A673 (cell line): ENCODE data around the gene ORC5.

Experiments
- EZH2 ChIP-seq: fragments of 200-600 bp; sonication (generic); IDR thresholded peaks from 2 replicates; pipeline ENCODE4 v1.6.1; 2017; ENCODE audit warnings: borderline replicate concordance, low read depth, mild to moderate bottlenecking, mixed read lengths, antibody characterized with exemption, low read length; ENCODE audit not compliant: poor library complexity, severe bottlenecking
- TF ChIP-seq, protein P1 (sequence below): fragments of 300-800, 200-600 bp; sonication (generic); conservative IDR thresholded peaks from 2 replicates; pipeline ENCODE4 v1.5.1; 2017; ENCODE audit warnings: low read depth, mild to moderate bottlenecking, antibody characterized with exemption, low read length, moderate library complexity, mixed read lengths

DNA sequence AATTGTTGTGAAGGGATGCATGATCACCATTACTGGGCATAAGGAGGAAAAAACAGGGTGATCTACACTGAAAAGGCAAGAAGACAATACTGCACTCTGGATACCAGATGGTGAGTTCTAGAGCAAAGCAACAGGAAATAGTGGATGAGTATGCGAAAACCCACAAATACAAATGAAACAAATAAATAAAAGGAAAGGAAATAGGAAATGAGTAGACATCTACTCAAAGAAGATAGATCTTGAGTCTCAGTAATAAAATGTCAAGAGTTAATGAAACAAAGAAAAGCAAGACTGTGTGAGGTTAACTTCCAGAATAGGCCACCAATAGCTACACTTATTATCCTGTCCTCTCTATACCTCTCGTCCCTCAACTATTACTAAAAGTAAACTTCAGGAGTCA, 11.7 kb downstream of the ORC5 start:
- TF ChIP-seq, protein P1, sequence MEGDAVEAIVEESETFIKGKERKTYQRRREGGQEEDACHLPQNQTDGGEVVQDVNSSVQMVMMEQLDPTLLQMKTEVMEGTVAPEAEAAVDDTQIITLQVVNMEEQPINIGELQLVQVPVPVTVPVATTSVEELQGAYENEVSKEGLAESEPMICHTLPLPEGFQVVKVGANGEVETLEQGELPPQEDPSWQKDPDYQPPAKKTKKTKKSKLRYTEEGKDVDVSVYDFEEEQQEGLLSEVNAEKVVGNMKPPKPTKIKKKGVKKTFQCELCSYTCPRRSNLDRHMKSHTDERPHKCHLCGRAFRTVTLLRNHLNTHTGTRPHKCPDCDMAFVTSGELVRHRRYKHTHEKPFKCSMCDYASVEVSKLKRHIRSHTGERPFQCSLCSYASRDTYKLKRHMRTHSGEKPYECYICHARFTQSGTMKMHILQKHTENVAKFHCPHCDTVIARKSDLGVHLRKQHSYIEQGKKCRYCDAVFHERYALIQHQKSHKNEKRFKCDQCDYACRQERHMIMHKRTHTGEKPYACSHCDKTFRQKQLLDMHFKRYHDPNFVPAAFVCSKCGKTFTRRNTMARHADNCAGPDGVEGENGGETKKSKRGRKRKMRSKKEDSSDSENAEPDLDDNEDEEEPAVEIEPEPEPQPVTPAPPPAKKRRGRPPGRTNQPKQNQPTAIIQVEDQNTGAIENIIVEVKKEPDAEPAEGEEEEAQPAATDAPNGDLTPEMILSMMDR = no peak
- TF ChIP-seq EZH2 = no peak
